Erythroblast (primary cell): ENCODE measurements around the gene SCN1B.

Experiments
- DNase-seq, 2 experiments: peaks; one replicate each; lab custom pipeline; 2025; lab: John Stamatoyannopoulos, UW
- GATA1 ChIP-seq: IDR thresholded peaks from 2 replicates; pipeline ENCODE4 v1.6.1; 2011; ENCODE audit warnings: low read depth, mild to moderate bottlenecking, control low read depth, low read length, moderate library complexity
- POLR2A ChIP-seq: IDR thresholded peaks from 2 replicates; pipeline ENCODE4 v1.6.1; 2011; ENCODE audit warnings: mild to moderate bottlenecking, low read length

Gene SCN1B

GRCh38 chr19:35084509-35084762, 54.2 kb downstream of the SCN1B start:
- TF ChIP-seq GATA1 (no peak), POLR2A (no peak)
- no peak for DNase-seq

- no peak for TF ChIP-seq GATA1
- TF ChIP-seq POLR2A, result no peak
- no peak for DNase-seq
Measured at GRCh38 chr19:35085947-35086346, 55.7 kb downstream of the SCN1B start.

GRCh38 chr19:35086455-35086854, 56.2 kb downstream of the SCN1B start:
- no peak for DNase-seq
- TF ChIP-seq GATA1 (no peak), POLR2A (no peak)

- TF ChIP-seq POLR2A (no peak), GATA1 (no peak)
Measured at GRCh38 chr19:35087393-35087792, 57.1 kb downstream of the SCN1B start.

GRCh38 chr19:35088131-35088913, 58.1 kb downstream of the SCN1B start:
- TF ChIP-seq POLR2A (no peak), GATA1 (no peak)
- DNase-seq, result no peak

More at GRCh38 chr19:35087393-35087792, 57.1 kb downstream of the SCN1B start:
- DNase-seq, result no peak

DNA sequence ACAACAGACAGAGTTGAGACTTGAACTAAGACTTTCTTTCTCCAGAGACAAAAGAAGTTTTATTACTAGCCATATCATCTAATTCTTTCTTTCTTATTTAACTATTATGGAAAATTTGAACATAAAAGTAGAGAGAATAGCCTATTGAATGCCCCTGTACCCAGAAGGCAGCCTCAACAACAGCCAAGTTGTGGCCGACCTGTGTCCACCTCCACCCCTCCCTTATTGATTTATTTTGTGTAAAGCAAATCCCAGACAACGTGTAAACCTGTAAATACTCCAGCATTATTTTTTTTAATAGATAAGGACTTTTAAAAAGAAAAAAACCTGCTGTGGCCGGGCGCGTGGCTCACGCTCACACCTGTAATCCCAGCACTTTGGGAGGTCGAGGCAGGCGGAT, 59.3 kb downstream of the SCN1B start:
- no peak for DNase-seq
- no peak for TF ChIP-seq POLR2A
- no peak for TF ChIP-seq GATA1
